ENCODE results near the gene DAPK1.

DNA sequence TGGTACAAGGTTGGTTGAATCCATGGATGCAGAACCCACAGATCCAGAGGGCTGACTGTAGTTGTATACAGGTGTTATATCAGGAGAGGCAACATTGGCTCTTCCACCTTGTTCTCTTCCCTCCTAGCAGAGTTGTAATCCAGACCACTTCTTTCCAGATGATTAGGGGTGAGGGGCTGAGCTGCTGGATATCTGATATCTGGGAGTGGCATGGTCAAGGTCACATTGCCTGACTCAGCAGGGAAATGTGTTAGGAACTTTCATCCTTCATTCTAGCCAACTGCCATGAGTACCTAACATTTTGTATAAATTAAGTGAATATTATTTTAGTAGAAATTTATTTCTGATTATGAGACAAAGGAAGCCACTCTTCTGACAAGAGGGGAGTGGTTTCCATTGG lies 7.3 kb downstream of the DAPK1 start:
- TF ChIP-seq CTCF (IDR thresholded peaks at IDR 0.05; ENCODE audit: low read depth, low read length, poor library complexity, severe bottlenecking) = no peak
- no peak for TF ChIP-seq EZH2phosphoT487 (IDR thresholded peaks at IDR 0.05; ENCODE audit: borderline replicate concordance, low read length)
